ENCODE data around the gene SERP2.

SERP2 gene

DNA sequence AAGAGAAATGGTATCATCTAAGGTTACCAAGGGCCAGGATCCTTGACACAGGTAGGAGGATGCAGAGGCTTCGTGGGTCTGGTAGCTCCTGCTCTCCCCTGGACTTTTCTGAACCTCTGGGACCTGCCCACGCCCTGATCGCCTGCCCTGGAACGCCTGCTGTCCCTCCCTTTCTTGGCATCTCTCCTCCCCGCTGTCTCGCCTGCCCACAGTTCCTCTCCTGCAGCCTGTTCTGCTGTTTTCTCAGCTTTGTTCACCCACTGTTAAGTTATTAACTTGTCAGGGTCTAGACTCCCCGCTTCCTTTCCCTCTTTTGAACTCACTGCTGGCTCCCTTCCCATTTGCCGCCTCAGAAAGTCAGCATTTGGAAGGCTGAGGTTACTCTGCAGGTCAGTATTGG, 19.8 kb downstream of the SERP2 start:
- no peaks in the 10 kb centered on the region for H3K27me3 ChIP-seq (ENCODE audit: control insufficient read depth in 1 of 2, insufficient read depth in 2 of 2, low read length in 2 of 2)
- no peak overlapping the region for H3K9ac ChIP-seq (ENCODE audit: low read length)
- H3K4me1 ChIP-seq (ENCODE audit: insufficient read depth, low read length) = no peaks in the 10 kb centered on the region
- no peaks in the 10 kb centered on the region for H3K9me3 ChIP-seq (ENCODE audit: low read length)
- no peak overlapping the region for H3K27ac ChIP-seq (ENCODE audit: low read depth, low read length)
- H3K36me3 ChIP-seq (ENCODE audit: insufficient read depth, low read length) = no peaks in the 10 kb centered on the region
- H3K4me3 ChIP-seq (ENCODE audit: low read depth in 1 of 2, low read length in 2 of 2) = no peak overlapping the region

DNA sequence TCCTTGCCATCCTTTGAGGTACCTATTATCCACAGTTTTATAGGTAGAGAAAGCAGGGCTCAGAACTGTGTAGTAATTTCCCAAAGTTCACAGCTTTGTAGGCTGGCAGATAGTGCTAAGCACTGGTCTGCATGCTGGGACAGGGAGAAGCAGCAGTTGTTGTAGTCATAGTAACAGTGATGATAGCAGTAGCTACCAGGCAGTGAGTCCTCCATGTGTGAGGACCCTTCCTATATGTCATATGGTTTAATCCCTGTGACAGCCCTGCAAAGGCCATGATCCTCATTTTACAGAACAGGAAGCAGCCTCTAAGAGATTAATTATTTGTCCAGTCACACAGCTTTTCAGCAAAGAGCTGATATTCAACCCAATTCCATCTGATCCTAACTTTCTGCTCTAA, 21.0 kb downstream of the SERP2 start:
- Histone ChIP-seq H3K36me3 (ENCODE audit: insufficient read depth, low read length) (no peaks in the 10 kb centered on the region), H3K4me1 (ENCODE audit: insufficient read depth, low read length) (no peaks in the 10 kb centered on the region), H3K27ac (ENCODE audit: low read depth, low read length) (no peak overlapping the region), H3K9me3 (ENCODE audit: low read length) (no peaks in the 10 kb centered on the region), H3K27me3 (ENCODE audit: control insufficient read depth in 1 of 2, insufficient read depth in 2 of 2, low read length in 2 of 2) (no peaks in the 10 kb centered on the region), H3K9ac (ENCODE audit: low read length) (no peak overlapping the region), H3K4me3 (ENCODE audit: low read depth in 1 of 2, low read length in 2 of 2) (no peak overlapping the region)

DNA sequence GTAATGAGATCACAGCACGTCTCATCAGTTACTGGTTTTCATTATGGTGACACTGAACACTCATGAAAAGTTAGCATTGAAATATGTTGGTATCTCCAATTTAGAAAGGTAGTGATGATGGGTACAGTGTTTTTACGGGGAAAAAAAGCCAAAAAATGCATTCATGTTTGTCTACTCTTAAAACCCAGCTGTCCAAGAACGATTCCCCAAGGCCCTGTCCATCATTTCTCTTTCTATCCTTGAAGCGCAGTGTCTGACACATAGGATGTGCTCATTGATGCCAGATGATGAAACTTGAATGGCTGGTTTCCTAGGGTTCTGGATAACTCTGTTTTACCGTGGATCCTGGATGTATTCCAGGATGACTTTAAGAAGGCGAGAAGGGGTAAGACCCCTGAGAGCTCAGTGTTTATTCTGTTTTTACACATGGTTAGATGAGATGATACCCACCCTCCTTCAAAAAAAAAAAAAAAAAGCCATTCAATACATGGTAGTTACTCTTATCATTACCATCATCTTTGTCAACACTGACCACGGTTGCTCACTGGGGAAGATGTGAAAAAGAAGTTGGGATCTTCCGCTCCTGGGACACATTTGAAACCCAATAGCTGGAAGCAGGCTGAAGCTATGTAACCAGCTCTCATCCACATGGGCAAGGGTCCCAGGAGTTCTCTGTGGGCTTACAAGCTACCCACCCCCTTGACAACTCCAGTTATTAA, 22.5 kb downstream of the SERP2 start:
- no peaks in the 10 kb centered on the region for H3K9me3 ChIP-seq (ENCODE audit: low read length)
- H3K4me3 ChIP-seq (ENCODE audit: low read depth in 1 of 2, low read length in 2 of 2) = no peak overlapping the region
- H3K4me1 ChIP-seq (ENCODE audit: insufficient read depth, low read length) = no peaks in the 10 kb centered on the region
- H3K27me3 ChIP-seq (ENCODE audit: control insufficient read depth in 1 of 2, insufficient read depth in 2 of 2, low read length in 2 of 2) = no peaks in the 10 kb centered on the region
- no peak overlapping the region for H3K9ac ChIP-seq (ENCODE audit: low read length)
- H3K27ac ChIP-seq (ENCODE audit: low read depth, low read length) = no peak overlapping the region
- H3K36me3 ChIP-seq (ENCODE audit: insufficient read depth, low read length) = no peaks in the 10 kb centered on the region

DNA sequence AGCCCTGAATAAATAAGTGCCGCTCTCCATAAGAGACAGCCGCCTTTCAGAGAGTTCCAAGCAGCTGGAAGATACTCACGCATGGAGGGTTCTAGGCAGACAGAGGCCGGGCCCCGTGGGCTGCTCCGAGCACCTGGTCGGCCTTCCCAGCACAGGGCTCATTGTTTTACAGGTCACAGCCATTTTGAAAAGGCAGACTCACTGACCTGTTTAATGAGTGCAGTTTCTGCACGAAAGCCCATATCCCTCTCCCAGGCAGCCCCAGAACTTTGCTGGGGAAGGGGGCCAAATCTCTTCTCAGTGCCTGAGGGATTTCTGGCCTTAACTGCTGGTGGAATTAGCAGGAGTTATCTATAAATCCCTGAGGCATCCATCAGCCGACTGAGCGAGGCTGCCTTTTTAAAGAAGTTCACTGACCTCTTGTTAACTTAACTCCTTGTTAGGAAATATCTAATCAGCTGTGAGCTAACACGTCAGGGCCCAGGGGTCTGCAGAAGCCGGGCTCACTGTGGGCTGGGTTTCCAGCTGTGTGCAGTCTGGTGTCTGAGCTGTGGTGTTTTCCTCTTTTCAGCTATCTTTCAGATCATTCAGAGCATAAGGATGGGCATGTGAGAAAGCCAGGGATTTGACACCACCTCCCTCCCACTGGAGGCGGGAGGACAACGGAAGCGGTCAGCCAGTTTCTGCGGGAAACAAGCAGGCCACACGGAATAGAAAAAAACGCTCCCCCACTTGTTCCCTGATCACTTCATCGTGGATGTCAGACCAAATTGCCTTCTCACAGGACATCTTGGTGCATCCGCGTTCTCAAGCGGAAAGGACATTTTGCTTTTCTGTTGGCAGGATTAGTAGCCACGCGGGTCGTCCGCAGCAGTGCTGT, 23.3 kb downstream of the SERP2 start:
- H3K9ac ChIP-seq (ENCODE audit: low read length) = no peak overlapping the region
- no peaks in the 10 kb centered on the region for H3K27me3 ChIP-seq (ENCODE audit: control insufficient read depth in 1 of 2, insufficient read depth in 2 of 2, low read length in 2 of 2)
- H3K36me3 ChIP-seq (ENCODE audit: insufficient read depth, low read length) = no peaks in the 10 kb centered on the region
- H3K4me1 ChIP-seq (ENCODE audit: insufficient read depth, low read length) = no peaks in the 10 kb centered on the region
- peak overlapping the region; percentile 14 for H3K27ac ChIP-seq (ENCODE audit: low read depth, low read length)
- no peaks in the 10 kb centered on the region for H3K9me3 ChIP-seq (ENCODE audit: low read length)
- H3K4me3 ChIP-seq (ENCODE audit: low read depth in 1 of 2, low read length in 2 of 2) = no peak overlapping the region

DNA sequence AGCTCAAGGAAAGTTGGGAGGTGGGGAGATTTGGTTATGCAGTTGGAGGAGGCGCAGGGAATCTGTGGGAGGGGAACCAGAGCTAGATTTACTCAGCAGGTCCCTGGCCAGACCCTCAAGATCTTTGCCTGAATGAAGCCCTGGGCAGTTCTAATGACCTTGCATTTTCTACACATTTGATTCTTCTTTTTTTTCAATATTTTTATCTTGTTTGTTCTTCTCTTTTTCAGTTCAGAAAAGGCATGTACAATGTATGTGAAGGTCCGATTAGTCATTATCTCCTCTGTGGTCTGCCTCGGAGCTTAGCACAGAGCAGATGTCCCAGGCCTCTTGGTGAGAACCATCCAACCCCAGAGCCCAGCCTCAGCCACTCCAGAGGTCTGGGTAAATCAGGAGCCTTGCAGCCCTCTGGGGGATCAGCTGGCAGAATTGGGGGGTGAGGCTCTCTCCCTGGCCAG, 24.2 kb downstream of the SERP2 start:
- Histone ChIP-seq H3K9me3 (ENCODE audit: low read length) (no peaks in the 10 kb centered on the region), H3K27me3 (ENCODE audit: control insufficient read depth in 1 of 2, insufficient read depth in 2 of 2, low read length in 2 of 2) (no peaks in the 10 kb centered on the region), H3K4me1 (ENCODE audit: insufficient read depth, low read length) (no peaks in the 10 kb centered on the region), H3K4me3 (ENCODE audit: low read depth in 1 of 2, low read length in 2 of 2) (no peak overlapping the region), H3K27ac (ENCODE audit: low read depth, low read length) (no peak overlapping the region), H3K9ac (ENCODE audit: low read length) (no peak overlapping the region), H3K36me3 (ENCODE audit: insufficient read depth, low read length) (no peaks in the 10 kb centered on the region)

DNA sequence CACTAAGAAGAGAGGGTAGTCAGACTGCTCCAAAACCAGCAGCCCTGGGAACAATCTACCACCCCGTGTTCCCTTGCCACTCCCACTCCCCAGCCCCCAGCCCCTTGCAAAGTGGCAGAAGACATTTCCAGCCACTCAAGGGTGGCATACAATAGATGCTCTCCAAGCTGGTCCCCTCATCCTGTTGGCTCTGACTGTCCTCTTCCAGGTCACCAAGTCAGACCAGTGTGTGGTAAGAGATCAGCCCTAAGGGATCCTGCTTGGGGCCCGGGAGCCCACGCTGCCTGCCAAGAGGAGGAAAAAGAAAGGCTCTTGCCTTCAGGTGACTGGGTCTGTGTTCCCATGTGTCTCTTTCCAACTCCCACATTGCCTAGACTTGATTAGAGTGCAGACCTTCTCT, 25.0 kb downstream of the SERP2 start:
- no peaks in the 10 kb centered on the region for H3K4me1 ChIP-seq (ENCODE audit: insufficient read depth, low read length)
- no peaks in the 10 kb centered on the region for H3K36me3 ChIP-seq (ENCODE audit: insufficient read depth, low read length)
- H3K9ac ChIP-seq (ENCODE audit: low read length) = no peak overlapping the region
- no peak overlapping the region for H3K27ac ChIP-seq (ENCODE audit: low read depth, low read length)
- H3K27me3 ChIP-seq (ENCODE audit: control insufficient read depth in 1 of 2, insufficient read depth in 2 of 2, low read length in 2 of 2) = no peaks in the 10 kb centered on the region
- H3K9me3 ChIP-seq (ENCODE audit: low read length) = no peaks in the 10 kb centered on the region
- H3K4me3 ChIP-seq (ENCODE audit: low read depth in 1 of 2, low read length in 2 of 2) = no peak overlapping the region

DNA sequence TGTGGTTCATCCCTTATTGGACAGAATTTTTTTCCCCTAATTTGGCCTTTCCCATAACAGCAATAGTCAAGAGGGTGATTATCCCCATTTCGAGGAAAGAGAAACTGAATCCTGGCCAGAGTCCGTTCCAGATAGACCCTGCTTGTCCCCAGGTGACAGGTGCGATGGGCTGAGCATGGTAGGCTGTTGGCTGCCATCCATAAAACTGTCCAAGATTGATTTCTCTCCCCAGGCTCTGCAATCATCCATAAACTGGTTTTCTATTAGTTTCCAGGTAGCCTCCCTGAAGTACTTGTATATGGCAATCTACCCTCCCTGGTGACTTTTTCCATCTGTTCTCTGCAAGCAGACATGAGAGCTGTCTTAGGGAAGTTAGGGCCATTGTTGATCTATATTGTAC, 25.4 kb downstream of the SERP2 start:
- H3K9ac ChIP-seq (ENCODE audit: low read length) = no peak overlapping the region
- H3K4me3 ChIP-seq (ENCODE audit: low read depth in 1 of 2, low read length in 2 of 2) = no peak overlapping the region
- no peaks in the 10 kb centered on the region for H3K36me3 ChIP-seq (ENCODE audit: insufficient read depth, low read length)

DNA sequence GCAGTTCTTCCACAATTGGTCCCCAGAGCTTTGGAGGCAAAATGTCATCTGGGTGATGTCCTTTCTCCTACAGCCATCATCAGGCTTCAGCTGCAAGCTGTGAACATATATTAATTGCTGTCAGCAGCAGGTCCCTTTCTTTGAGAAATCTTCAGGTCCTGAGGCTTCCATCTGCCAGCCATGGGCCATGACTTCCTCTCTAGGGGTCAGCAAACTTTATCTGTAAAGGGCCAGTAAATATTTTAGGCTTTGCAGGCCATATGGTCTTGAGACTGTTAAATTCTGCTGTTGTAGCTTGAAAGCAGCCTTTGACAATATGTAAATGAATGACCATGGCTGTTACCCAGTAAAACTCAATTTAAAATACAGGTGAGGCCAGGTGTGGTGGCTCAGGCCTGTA, 27.1 kb downstream of the SERP2 start:
- Histone ChIP-seq H3K4me1 (ENCODE audit: insufficient read depth, low read length) (no peaks in the 10 kb centered on the region), H3K9me3 (ENCODE audit: low read length) (no peaks in the 10 kb centered on the region), H3K9ac (ENCODE audit: low read length) (no peak overlapping the region), H3K36me3 (ENCODE audit: insufficient read depth, low read length) (no peaks in the 10 kb centered on the region), H3K27ac (ENCODE audit: low read depth, low read length) (no peak overlapping the region), H3K27me3 (ENCODE audit: control insufficient read depth in 1 of 2, insufficient read depth in 2 of 2, low read length in 2 of 2) (no peaks in the 10 kb centered on the region), H3K4me3 (ENCODE audit: low read depth in 1 of 2, low read length in 2 of 2) (no peak overlapping the region)

More for the DNA sequence above, 25.4 kb downstream of the SERP2 start:
- Histone ChIP-seq H3K9me3 (ENCODE audit: low read length) (no peaks in the 10 kb centered on the region), H3K27ac (ENCODE audit: low read depth, low read length) (no peak overlapping the region), H3K4me1 (ENCODE audit: insufficient read depth, low read length) (no peaks in the 10 kb centered on the region), H3K27me3 (ENCODE audit: control insufficient read depth in 1 of 2, insufficient read depth in 2 of 2, low read length in 2 of 2) (no peaks in the 10 kb centered on the region)

DNA sequence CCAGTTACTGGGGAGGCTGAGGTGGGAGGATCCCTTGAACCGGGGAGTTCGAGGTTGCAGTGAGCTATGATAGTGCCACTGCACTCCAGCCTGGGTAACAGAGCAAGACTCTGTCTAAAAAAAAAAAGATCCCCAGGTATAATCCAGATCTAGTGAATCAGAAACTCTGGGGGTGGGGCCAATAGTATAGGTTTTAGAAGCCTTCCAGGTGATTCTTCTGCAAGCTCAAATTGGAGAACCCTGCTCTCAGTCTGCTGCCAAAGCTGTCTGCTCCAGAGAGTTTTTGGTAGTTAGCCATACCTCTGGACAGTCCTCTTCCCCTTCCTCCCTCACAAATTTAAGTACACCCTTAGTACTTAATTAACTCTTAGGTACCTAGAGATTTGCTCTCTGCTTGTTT, 28.0 kb downstream of the SERP2 start:
- Histone ChIP-seq H3K9ac (ENCODE audit: low read length) (no peak overlapping the region), H3K36me3 (ENCODE audit: insufficient read depth, low read length) (no peaks in the 10 kb centered on the region), H3K4me3 (ENCODE audit: low read depth in 1 of 2, low read length in 2 of 2) (no peak overlapping the region), H3K27me3 (ENCODE audit: control insufficient read depth in 1 of 2, insufficient read depth in 2 of 2, low read length in 2 of 2) (no peaks in the 10 kb centered on the region), H3K9me3 (ENCODE audit: low read length) (no peaks in the 10 kb centered on the region), H3K27ac (ENCODE audit: low read depth, low read length) (no peak overlapping the region), H3K4me1 (ENCODE audit: insufficient read depth, low read length) (no peaks in the 10 kb centered on the region)

DNA sequence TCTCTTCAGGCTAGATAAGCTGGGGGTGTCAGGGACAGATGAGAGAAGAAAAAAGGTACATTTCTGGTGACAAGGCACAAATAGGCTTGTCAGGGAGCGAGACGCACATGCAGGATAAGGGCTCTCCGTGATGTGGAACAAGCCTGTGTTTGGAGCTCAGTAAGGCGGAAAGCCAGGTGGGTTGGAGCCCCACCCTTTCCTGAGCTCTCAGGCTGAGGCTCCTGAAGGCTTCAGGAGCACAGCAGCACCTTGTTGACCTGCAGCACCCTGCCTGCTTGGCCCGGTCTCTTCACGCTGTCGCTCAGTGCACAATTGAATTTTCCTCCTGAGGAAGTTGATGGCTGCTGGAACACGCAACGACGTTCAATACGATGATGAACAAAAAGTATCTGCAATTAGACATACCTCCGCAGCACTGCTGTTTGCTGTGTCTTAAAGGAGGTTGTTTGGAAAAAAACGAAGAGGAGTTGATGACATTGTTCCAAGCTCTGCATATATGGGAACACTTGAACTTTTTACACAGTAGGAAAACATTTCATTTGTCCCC, 29.3 kb downstream of the SERP2 start:
- no peaks in the 10 kb centered on the region for H3K4me1 ChIP-seq (ENCODE audit: insufficient read depth, low read length)
- no peak overlapping the region for H3K4me3 ChIP-seq (ENCODE audit: low read depth in 1 of 2, low read length in 2 of 2)
- no peak overlapping the region for H3K9ac ChIP-seq (ENCODE audit: low read length)
- no peaks in the 10 kb centered on the region for H3K36me3 ChIP-seq (ENCODE audit: insufficient read depth, low read length)
- no peak overlapping the region for H3K27ac ChIP-seq (ENCODE audit: low read depth, low read length)
- no peaks in the 10 kb centered on the region for H3K27me3 ChIP-seq (ENCODE audit: control insufficient read depth in 1 of 2, insufficient read depth in 2 of 2, low read length in 2 of 2)
- no peaks in the 10 kb centered on the region for H3K9me3 ChIP-seq (ENCODE audit: low read length)

DNA sequence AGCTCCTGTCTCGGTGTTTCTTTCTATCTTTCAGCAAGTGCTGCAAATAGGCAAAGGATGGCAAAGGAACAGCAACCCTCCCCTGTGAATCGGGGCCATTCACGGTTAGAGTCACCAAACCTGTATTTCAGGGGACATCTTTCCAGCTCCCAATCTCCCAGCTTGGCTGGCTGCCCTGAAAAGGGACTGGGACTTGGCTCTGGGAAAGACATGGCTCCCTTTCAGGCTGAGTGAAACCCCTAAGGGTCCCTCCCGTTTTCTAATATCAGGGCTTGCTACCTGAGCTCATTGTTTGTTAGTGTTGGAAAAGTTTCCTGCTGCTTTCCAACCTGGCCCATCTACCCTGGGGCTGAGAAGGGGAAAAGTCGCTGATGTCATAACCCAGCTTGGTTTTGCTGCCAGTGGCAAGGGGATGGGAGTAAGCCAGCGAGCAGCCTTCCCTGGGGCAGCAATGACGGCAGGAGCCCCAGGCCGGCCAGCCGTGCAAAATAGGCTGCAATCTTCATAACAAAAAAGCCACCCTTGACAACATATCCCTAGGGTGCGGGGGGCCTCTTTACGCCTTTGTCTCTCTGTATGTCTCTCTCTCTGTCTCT, 29.9 kb downstream of the SERP2 start:
- no peaks in the 10 kb centered on the region for H3K27me3 ChIP-seq (ENCODE audit: control insufficient read depth in 1 of 2, insufficient read depth in 2 of 2, low read length in 2 of 2)
- H3K9me3 ChIP-seq (ENCODE audit: low read length) = no peaks in the 10 kb centered on the region
- no peak overlapping the region for H3K9ac ChIP-seq (ENCODE audit: low read length)
- no peak overlapping the region for H3K4me3 ChIP-seq (ENCODE audit: low read depth in 1 of 2, low read length in 2 of 2)
- no peaks in the 10 kb centered on the region for H3K36me3 ChIP-seq (ENCODE audit: insufficient read depth, low read length)
- H3K4me1 ChIP-seq (ENCODE audit: insufficient read depth, low read length) = no peaks in the 10 kb centered on the region
- no peak overlapping the region for H3K27ac ChIP-seq (ENCODE audit: low read depth, low read length)

All from muscle layer of colon (tissue), 2 donors.